EL (cell line): Measurements from ENCODE around the gene CPT1C.
A peak's percentile ranks its signal among the peaks of the same experiment; 100 is the strongest.

ENCODE experiments used
- DNase-seq: peaks from one replicate; pipeline ENCODE4 v3.0.0-alpha.2; 2016

CPT1C gene

DNA sequence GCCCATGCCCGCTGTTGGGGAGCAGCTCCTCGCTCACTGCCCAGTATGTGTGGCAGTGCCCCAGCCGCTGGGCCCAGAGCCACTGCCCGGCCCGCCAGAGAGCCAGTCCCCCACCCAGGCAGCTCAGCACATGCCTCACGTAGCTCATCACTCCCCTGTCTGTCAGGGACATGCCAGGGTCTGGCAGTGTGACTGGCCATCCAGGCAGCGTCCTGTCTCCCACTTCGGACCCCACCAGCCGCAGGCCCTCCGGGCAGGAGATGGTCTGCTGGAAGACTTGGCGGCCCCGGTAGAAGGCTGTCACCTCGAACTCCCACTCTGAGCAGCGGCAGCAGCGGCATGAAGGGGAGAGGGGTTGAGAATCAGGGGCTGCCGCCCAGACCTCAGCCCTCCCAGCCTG lies 28.9 kb upstream of the CPT1C start:
- no peak for DNase-seq

DNA sequence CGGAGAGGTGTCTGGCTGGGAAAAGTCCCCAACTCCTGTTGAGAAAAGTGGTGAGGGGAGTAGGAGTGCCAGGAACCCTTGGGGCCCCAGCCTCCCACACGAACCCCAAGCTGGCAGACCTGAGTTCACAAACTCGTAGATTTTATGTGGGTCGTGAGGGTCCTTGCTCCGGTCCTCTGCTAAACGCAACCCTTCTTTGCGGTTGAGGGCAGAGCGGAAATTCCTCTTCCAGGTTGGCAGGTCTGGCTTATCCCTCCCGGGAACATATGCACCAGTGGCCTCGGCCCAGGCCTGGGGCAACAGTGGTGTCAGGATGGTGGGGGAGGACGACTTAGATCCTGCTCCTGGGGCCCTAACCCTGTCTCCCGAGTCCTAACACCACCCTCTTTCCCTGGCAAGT lies 27.7 kb upstream of the CPT1C start:
- DNase-seq = no peak

DNA sequence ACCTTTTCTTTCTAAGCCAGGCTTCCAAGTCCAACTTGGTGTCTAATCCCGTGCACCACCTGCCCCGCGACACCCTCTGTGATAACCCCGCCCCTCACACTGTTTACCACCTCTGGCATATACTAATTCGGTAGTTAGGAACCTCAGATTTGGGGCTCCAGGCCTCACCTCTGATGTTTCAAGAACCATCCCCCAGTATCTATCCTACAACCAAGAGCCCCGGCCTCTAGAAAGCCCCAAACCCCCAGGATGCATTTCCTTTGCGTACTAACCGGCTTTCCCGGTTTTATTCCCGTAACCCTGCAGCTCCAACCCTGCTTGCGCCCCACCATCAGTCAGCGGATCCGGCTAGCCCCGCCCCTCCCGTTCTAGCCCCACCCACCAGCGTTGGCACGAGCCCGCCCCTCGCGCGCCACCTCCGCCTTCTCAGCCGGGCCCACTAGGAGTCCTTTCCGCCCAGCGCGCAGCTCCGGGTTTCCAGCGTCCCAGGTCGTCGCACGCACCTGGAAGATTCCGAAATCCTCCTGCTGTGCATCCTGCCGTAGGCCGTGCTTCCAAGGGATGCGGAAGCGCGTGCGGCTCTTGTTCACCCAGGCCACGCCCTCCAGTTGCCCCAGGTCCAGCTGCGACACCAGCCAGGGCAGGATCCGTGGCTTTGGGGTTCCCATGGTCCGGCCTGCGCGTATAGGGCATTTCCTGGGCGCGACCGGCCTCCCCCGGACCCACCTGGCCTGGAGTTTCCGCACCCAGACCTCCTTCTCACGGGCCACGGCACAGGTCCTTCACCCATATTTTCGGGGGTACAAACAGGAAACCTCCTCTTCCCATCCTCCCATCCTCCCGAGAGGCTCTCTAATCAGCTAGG lies 26.5 kb upstream of the CPT1C start:
- peak; percentile 82 for DNase-seq

DNA sequence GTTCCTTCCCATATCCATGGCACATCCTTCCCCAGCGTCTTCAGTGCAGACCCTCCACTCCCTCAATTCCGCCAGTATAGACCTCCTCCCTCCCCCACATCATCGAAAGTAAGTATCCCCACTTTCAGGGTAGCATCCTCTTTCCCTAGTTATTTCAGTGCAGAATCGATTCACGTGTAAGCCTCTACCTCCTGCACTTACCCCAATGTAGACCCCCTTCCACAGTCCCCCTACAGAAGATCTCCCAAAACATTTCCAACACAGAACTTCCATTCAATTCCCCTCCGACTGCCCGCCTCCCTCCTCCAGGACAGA lies 25.9 kb upstream of the CPT1C start:
- no peak for DNase-seq

DNA sequence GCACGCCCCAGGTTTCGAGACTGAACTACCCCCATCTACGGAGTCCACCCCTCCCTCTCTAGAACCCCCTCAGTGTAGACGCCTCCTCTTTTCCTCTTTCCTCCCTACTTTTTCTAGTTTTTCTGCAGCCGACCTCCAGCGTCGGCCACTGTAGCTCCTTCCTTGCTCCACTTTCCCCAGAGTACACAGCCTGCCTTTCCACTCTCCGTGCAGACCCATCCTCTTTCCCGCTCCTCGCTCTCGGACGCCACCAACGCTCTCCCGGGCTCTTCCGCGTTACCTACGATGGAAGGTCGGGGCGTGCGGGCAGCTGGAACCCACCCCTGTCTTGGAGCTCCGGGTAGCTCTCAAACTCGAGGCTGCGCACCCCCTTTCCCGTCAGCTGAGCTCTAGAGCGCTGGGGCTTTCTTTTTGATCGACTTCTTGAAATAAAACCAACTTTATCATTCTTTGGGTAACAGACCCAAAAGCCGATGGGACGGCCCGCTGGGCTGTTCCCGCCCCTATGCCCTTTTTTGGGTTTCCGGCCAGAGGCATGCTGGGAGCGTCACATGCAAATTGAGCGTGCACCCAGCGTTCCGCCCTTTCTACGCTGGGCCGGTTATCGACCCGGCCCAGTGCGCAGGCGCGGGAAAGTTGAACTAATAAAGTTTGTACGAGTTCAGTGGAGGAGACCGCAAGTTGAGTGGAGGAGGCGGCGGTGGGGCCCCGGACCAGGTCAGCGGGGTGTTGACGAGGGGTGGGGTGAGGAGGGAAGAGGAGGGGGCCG lies 25.4 kb upstream of the CPT1C start, which contains the start of the genes BCL2L12 and IRF3:
Gene BCL2L12, plus strand, starts transcription at position 583 of the 769 bp plus-strand sequence. CDS start 760 bp downstream, outside the sequence.
Gene IRF3, minus strand, starts transcription at position 507 of the 769 bp plus-strand sequence. CDS start 1,019 bp downstream, outside the sequence.
- peak; percentile 97 for DNase-seq

DNA sequence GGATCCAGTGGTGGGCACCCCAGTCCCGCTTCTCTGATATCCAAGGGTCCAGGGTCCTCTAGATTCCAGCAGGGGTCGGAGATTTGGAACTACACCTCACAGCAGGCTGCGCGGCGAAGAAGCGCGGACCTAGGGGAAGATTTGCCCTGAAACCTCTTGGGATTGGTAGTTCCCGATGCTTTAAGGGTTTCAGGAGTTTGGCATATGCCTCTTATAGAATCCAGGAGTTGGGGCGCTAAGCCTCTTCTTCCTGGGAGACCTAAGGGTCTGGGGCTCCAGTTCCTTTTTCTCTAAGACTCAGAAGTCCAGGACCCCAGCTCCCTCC lies 24.8 kb upstream of the CPT1C start:
- no peak for DNase-seq

DNA sequence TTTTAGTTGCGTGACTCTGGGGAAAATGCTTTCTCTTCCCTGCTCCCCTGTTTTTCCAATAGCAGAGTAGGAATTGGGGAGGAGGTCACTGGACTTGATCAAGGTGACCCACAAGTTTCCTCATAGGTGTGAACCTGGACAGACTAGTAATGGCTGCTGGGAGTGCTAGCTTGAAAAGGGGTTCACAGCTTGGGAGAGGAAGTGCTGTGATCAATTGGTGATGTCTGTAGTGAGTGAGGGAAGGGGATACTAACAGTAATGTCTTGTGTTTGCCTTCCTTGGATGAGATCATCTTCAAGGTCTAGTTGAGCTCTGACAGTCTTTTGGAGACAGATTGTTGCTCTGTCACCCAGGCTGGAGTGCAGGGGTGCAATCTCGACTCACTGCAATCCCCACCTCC lies 23.4 kb upstream of the CPT1C start:
- no peak for DNase-seq

DNA sequence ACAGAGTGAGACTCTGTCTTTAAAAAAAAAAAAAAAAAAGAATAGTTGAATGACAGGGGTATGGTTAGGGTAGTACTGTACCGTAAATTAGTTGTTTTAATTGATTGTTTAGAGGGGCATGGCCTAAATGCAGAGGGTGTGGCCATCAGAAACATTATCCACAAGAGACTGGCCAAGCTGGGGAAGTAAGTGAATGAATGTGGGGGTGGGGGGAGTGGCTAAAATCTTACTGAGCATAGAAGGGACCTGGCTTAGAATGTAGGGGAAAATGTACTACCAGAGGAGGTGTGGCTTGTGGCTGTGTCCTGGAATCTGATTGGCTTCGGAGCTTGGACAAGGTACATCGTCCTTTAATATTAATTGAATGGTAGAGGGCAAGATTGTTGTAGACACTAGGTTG lies 21.4 kb upstream of the CPT1C start:
- no peak for DNase-seq

DNA sequence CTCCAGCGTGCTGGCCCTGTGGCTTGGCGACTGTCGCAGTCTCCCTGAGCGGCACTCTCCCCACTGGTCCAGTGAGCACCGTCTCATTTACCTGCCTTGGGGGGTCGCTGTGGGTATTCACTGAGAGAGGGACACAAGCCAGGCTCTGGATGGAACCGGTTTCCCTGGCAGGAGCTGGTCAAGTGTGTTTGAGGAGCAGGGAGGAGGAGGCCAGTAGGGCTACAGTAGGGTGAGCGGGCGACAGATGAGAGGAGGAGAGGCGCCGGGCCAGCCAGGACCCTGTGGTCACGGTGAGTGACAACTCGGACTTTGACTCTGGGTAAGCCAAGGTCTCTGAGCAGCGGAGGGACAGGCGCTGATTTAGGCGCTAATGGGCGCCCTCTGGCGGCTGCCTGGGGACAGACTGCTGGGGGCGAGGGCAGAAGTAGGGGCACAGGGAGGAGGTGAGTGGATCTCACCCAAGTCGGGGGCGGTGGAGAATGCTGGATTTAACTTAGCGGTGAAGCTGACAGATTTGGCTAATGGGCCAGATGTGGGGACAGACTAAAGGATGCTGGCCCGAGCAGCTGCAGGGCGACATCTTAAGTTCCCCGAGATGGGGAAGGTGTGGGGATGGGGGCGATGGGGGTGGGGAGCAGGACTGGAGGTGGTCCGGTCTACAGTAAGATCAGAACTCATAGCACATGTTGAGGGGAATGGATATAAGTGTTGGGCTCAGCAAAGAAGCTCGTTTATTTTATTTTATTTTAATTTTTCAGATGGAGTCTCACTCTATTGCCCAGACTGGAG lies 18.6 kb upstream of the CPT1C start:
- DNase-seq = peak; percentile 67

DNA sequence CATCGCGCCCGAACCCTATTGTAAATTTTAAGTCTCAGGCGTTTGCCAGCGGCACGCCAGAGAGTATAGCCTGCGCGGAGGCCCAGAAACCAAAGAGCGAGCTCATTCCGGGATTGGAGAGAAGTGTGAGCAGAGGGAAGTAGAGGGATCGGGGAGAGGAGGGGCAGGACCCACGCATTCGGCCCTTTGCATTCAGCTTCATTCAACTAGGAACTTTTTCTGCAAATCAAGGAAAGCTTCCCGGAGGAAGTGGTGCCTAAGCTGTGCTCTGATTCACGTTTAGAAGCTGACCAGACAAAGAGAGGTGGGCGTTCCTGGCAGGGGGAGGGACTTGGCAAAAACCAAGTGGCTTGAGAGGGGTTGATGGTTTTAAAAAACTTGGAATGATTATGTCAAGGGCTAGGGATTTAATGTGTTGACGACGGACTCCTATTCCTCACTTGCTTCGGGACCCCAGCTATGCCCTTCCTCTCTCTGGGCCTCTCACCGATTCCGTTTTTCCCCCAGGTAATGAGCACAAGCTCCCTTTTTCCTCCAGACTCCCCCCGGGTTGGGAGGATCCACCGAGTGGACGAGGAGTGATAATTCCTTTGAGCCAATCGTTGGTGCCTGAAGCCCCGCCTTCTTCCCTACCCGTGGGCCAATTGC lies 14.7 kb upstream of the CPT1C start:
- peak; percentile 92 for DNase-seq

DNA sequence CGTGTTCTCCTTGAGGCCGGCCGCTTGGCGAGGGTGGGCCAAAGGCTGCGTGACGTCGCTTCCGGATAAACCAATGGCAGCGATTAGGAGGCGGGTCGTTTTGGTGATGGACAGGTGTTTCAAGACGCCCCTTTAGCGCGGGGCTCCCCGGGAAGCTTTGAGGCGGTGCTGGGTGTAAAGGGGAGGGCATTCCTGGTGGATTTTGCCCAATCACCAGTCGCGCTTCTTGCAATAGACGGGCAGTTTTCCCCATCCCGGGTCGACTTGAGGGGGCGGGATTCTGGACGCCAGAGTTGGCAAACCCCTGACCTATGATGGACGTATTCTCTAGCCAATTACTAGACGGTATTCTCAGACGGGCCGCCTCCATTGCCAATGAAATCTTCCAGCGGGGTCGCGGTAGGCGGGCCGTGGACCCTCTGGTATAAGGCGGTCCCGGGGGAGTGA lies 14.1 kb upstream of the CPT1C start:
- DNase-seq = peak; percentile 100

DNA sequence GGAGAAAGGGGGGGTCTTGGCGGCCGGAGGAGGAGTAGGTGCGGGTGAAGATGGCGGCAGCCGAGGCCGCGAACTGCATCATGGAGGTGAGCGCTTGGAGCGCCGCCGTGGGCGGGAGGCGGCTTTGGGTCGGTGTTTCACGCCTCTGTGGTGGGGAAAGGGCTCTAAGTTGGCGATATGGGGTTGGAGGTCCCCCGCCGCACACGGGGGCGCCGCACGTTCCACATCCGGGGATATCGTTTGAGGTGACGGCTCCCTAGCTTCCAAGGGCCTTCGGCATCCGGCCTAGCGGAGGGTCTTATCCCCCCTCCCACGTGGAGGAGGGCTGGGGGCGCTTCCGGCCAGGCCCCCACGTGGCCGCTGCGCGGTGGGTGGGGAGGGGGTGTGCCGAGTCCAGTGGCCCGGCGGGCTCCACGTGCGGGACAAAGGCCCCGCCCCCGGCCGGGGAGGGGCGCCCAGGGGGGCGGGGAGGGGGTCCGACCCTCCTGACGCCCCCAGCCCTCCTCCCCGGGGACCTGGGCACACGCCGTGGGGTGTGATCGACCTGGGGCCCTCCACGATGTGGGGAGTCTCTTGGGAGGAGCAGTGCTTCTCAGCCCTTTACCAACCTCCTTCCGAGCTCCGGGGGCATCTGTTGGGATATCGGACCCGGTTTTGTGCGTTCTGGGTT lies 13.6 kb upstream of the CPT1C start, which contains the start of gene PRMT1:
Gene PRMT1, plus strand, starts transcription at position 41 of the 670 bp plus-strand sequence. Its CDS starts 10 bp downstream, at position 51.
- DNase-seq = peak; percentile 47

DNA sequence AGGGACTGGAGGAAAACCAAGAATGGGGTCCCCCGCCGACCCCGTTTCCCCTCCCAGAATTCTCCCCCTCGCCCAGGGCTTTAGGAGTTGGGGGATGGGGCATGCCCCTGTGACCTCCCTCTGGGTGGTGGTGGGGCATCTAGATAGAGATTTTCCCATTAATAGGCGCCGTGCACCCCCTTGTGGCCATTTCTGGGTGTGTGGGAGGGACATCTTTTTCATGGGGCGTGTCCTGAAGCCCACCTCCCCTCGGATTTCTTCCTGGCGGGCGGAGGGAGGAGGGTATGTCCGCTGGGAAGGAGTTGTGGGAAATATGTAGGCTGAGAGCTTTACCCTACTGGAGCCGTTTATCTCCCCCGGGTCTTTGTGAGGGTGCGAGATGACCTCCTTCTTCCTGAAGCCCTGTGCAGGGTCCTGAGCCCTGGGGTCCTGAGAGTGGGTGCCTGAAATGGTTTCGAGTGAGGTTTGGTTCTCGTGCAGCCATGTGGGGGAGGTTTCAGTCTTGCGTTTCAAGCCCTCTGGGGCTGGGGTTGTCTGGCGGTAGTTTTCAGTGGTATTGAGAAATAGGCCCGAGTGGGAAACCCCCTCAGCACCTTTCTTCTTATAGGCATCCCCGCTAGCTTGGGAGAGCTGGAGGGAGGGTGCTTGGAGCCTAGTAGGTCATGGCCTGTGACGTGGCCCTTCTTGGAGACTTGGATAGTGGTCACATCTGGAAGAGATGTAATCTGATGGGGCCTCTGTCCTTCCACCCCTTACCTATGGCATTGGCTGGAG lies 12.8 kb upstream of the CPT1C start:
- peak; percentile 74 for DNase-seq

DNA sequence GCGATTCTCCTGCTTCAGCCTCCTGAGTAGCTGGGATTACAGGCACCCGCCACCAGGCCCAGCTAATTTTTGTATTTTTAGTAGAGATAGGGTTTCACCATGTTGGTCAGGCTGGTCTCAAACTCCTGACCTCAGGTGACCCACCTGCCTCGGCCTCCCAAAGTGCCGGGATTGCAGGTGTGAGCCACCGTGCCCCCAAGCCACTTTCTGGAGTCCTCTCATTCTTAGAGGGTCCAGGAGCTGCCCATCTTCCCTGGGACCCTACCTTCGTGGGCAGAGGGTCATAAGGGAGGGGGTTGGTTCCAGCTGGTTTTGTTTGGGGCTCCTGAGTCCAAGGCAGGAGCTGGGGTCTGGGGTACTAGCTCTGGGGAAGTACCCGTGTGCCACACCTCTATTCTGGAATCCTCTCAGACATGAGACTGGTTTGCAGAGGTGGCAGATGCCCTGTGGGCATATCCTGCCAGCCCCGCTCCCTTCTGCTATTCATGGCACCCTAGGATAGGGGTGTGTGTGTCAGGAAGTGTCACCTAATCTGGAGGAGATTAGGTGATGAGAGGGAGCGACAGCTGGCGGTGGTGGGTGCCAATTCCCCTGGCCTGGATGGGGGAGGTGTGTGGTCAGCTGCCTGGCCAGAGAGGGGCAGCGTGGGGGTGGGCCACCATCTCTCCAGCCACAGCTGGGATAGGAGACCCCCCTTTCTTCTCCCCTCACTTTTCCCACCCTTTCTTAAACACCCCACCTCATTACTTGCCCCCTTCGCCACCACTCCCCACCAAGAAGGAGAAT lies 11.7 kb upstream of the CPT1C start:
- DNase-seq = no peak

DNA sequence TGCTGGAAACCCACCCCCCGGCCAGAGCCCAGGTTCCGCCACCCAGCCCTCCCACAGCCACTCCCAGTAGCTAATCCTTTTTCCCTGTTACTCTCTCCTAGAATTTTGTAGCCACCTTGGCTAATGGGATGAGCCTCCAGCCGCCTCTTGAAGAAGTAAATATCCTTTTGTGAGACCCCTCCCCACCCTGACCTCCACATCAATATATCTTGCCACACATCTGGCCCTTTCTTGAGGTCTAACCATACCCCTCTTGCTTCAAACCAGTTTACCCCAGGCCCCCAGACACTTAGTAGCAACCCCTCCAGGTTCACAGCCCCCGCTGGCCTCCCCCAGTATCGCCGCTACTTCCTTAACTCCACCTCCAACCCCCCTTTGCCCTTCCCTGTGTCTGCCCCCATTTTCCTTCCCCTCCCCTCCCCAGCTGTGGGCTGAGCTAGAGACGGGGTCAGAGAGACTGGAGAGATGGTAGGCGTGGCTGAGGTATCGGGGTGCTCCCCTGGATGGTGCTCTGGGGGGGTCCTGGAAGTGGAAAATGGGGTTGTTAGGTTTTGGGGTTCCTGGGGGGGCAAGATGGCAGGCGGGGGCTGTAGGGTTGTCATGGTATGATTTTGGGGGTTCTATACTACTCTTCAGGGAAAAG lies 11.0 kb upstream of the CPT1C start:
- DNase-seq = no peak

DNA sequence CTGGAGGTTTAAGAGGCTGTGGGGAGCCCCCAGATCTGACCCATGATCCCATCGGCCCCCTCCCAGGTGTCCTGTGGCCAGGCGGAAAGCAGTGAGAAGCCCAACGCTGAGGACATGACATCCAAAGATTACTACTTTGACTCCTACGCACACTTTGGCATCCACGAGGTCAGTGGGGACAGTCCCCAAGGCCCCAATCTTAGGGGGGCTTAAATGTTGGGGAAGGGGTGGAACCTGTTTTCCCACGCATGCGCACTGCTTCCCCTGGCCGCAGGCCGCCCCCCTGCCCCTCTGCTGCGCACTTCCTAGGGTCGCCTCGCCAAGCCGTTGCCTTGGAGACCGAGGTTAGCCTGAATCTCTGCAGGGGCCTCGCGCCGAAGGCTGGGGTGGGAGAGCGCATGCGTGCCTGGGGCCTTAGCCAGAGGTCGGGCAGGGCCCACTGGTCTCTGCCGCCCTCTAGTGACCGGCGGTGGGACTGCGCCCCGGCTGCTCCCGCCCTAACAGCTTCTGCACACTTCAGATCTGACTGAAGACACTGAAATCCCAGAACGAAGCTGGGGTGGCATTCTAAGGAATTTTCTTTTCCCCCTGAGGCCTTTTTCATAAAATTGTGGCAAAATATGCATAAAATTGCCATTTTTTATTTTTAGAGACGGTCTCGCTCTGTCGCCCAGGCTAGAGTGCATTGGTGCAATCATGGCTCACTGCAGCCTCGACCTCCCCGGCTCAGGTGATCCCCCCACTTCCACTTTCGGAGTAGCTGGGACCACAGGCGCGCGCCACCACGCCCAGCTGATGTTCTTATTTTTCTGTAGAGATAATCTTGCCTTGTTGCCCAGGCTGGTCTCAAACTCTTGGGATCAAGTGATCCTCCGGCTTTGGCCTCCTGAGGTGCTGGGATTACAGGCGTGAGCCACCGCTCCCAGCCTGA lies 10.2 kb upstream of the CPT1C start:
- DNase-seq = peak; percentile 80

DNA sequence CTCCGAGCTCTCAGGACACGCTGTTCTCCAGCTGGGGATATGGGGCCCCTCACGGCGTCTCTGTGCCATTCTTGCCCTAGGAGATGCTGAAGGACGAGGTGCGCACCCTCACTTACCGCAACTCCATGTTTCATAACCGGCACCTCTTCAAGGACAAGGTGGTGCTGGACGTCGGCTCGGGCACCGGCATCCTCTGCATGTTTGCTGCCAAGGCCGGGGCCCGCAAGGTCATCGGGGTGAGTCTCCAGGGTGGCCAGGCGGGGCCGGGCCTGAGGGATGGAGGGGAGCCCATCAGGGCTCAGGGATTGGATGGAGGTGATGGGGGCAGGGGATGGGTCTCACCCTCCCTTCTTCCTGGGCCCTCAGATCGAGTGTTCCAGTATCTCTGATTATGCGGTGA lies 9.1 kb upstream of the CPT1C start:
- no peak for DNase-seq

DNA sequence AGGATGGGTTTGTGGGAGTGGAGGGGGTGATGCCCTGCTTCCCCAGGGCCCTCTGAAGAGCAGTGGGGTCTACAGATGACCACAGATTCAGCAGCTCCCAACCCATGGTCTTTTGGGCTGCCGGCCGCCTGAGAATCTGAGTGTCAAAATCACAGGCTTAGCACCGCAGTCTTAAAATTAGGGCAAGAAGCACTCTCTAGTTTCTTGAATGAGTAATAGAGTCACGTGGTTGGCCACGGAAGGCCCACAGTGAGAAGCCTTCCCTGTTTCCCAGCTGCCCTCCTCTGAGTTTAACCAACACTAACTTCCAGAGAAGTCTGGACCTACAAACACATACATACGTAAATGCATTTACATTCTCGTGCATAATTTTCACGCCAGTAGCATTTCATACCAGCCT lies 8.6 kb upstream of the CPT1C start:
- no peak for DNase-seq

DNA sequence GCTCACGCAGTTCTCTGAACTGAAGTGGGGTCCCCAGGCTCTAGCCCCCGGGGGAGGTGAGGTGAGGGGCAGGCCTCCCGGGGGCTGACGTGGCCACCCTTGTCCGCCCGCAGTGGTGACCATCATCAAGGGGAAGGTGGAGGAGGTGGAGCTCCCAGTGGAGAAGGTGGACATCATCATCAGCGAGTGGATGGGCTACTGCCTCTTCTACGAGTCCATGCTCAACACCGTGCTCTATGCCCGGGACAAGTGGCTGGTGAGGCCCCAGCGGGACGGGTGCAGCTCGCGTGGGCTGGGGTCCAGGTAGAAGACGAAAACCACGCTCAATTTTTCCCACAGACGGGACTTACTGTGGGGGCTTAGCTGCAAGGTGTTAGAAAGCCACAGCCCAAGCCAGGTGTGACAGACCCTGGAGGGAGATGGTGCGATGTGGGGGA lies 7.1 kb upstream of the CPT1C start:
- no peak for DNase-seq
